Measurements from ENCODE around the gene WDR73.
"Not testable (repeated sequence)": the region's sequence is repeated elsewhere in the genome, so short reads cannot be mapped to it uniquely, and the experiment has no call there.

Gene WDR73

DNA sequence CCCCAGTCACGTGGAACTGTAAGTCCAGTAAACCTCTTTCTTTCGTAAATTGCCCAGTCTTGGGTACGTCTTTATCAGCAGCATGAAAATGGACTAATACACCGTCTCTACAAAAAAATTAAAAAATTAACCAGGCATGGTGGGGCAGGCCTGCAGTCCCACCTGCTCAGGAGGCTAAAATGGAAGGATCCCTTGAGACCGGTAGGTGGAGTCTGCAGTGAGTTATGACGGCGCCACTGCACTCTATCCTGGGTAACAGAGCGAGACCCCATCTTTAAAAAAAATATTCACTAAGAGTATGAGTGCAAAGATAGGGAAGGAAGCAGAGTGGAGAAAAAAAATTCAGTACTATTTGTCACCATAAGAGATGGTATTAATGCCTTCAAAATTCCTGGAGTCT lies 36.3 kb upstream of the WDR73 start:
- DNase-seq (ENCODE audit: low read depth) = no peak
- TF ChIP-seq CTCF (IDR thresholded peaks at IDR 0.05; ENCODE audit: low read depth, low read length, missing control alignments) = no peak
- H3K4me3 ChIP-seq (ENCODE audit: low read depth, low read length) = no peak overlapping the region

- TF ChIP-seq CTCF (IDR thresholded peaks at IDR 0.05; ENCODE audit: low read depth, low read length, missing control alignments) = no peak
- DNase-seq (ENCODE audit: low read depth) = no peak
- H3K4me3 ChIP-seq (ENCODE audit: low read depth, low read length) = no peak overlapping the region
Measured at GRCh38 chr15:84689858-84690257, 35.8 kb upstream of the WDR73 start.

DNA sequence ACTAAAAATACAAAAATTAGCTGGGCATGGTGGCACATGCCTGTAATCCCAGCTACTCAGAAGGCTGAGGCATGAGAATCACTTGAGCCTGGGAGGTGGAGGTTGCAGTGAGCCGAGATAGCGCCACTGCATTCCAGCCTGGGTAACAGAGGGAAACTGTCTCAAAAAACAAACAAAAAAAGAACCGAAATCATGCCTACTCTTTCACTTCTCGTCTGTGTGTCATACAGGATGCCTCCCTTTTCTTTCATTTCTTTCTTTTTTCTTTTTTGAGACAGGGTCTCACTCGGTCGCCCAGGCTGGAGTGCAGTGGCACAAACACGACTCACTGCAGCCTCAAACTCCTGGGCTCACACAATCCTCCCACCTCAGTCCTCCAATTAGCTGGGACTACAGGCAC lies 32.4 kb upstream of the WDR73 start:
- not testable (repeated sequence) for DNase-seq (ENCODE audit: low read depth); H3K4me3 ChIP-seq (ENCODE audit: low read depth, low read length)

DNA sequence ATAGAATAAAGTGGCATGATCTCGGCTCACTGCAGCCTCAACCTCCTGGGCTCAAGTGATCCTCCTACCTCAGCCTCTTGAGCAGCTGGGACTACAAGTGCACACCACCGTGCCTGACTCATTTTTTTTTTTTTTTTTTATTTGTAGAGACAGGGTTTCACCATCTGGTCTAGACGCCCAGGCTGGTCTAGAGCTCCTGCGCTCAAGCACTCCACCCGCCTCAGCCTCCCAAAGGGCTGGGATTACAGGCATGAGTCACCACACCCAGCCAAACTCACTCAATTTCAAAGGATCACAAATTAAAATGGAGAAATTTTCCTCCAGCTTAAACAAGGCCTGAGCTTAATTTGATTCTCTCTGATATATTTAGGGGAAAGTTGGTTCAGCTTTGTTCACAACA lies 31.2 kb upstream of the WDR73 start:
- TF ChIP-seq CTCF (IDR thresholded peaks at IDR 0.05; ENCODE audit: low read depth, low read length, missing control alignments) = no peak
- H3K4me3 ChIP-seq (ENCODE audit: low read depth, low read length) = no peak overlapping the region
- no peak for DNase-seq (ENCODE audit: low read depth)

- no peak overlapping the region for H3K4me3 ChIP-seq (ENCODE audit: low read depth, low read length)
- no peak for DNase-seq (ENCODE audit: low read depth)
- TF ChIP-seq CTCF (IDR thresholded peaks at IDR 0.05; ENCODE audit: low read depth, low read length, missing control alignments) = no peak
Measured at GRCh38 chr15:84684092-84684491, 30.0 kb upstream of the WDR73 start.

DNA sequence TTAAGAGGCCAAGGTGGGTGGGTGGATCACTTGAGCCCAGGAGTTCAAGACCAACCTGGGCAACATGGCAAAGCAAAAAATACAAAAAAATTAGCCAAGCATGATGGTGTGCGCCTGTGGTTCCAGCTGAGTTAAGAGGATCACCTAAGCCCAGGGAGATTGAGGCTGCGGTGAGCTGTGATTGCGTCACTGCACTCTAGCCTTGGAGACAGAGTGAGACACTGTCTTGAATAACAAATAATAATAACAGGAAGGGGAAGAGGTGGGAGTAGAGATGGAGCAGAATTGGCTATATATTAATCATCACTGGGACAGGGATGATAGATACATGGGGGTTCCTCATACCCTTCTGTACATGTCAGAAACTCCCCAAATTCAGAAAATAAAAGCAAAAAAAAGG lies 27.7 kb upstream of the WDR73 start:
- no peak for TF ChIP-seq CTCF (IDR thresholded peaks at IDR 0.05; ENCODE audit: low read depth, low read length, missing control alignments)
- no peak overlapping the region for H3K4me3 ChIP-seq (ENCODE audit: low read depth, low read length)
- DNase-seq (ENCODE audit: low read depth) = no peak

DNA sequence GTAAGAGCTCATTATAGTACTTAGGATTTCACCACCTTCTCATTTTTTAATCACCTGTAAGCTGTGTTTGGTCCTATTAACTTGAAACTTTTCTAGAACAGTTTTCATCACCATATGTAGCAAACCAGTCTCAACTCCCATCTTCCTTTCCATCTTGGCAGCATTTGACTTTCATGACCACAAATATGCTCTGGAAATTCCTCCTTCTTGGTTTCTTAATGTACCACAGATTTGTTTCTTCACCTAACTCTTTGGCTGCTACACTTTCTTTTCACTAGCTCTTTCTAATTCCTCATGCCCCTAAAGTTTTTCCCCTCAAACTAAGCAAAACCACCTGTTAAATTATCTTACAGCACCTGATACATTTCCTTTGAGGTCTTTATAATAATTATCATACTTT lies 17.1 kb upstream of the WDR73 start:
- H3K4me3 ChIP-seq (ENCODE audit: low read depth, low read length) = no peak overlapping the region
- TF ChIP-seq CTCF (IDR thresholded peaks at IDR 0.05; ENCODE audit: low read depth, low read length, missing control alignments) = no peak
- DNase-seq (ENCODE audit: low read depth) = no peak

- DNase-seq (ENCODE audit: low read depth) = no peak
- no peak for TF ChIP-seq CTCF (IDR thresholded peaks at IDR 0.05; ENCODE audit: low read depth, low read length, missing control alignments)
- no peak overlapping the region for H3K4me3 ChIP-seq (ENCODE audit: low read depth, low read length)
Measured at GRCh38 chr15:84669726-84670125, 15.6 kb upstream of the WDR73 start.
